SK-N-SH (cell line): ENCODE data around the gene SOX8. TPM values are rescaled to one million over a fixed set of nuclear protein-coding genes. Genes with fewer than 3 reads are reported as not detected.

ENCODE experiments used
- CTCF ChIA-PET: fragments of 300-600, 350-600 bp; formaldehyde crosslinking; extraction: SDS; loops from one replicate; lab custom pipeline; 2021; lab: Yijun Ruan, JAX
- POLR2A ChIA-PET: fragments of 350-600 bp; sonication (Branson Sonifier 250); formaldehyde crosslinking; extraction: SDS; loops from one replicate; lab custom pipeline; 2020; ENCODE audit warnings: antibody characterized with exemption, inconsistent platforms; lab: Yijun Ruan, JAX
- DNase-seq: peaks from one replicate; pipeline ENCODE4 v3.0.0; 2012
- H2AFZ ChIP-seq: fragments of 200-600 bp; sonication (generic); 2 replicates; pipeline ENCODE4 v1.8.1; 2016; ENCODE audit warnings: antibody characterized with exemption, mild to moderate bottlenecking, low read depth
- H3F3A ChIP-seq: fragments of 200-600 bp; sonication (generic); replicated peaks from 2 replicates; pipeline ENCODE3; 2016; ENCODE audit warnings: antibody characterized with exemption, mild to moderate bottlenecking; ENCODE audit not compliant: insufficient read depth
- H3K27ac ChIP-seq, 2 experiments: fragments of 200-500 bp in 1 of 2; fragments of 200-600 bp in 1 of 2; sonication (Bioruptor generic) in 1 of 2; sonication (generic), shearing (Covaris generic) in 1 of 2; 2 replicates each; pipeline versions ENCODE4 v1.5.1 to v1.6.1; 2014 to 2016; ENCODE audit warnings: low read depth in 2 of 2, inconsistent platforms in 1 of 2, low read length in 1 of 2, mild to moderate bottlenecking in 1 of 2, mixed read lengths in 1 of 2
- H3K27me3 ChIP-seq: fragments of 200-600 bp; sonication (generic), shearing (Covaris generic); 2 replicates; pipeline ENCODE4 v1.6.1; 2016; ENCODE audit warnings: mixed run types; ENCODE audit not compliant: insufficient read depth
- H3K36me3 ChIP-seq, 2 experiments: fragments of 200-500 bp in 1 of 2; fragments of 200-600 bp in 1 of 2; sonication (Bioruptor generic) in 1 of 2; sonication (generic) in 1 of 2; replicated peaks in 1 of 2; 2 replicates each; pipeline versions ENCODE3 to v1.5.1; 2014 to 2016; ENCODE audit warnings: low read length in 1 of 2, mild to moderate bottlenecking in 1 of 2; ENCODE audit not compliant: insufficient read depth in 2 of 2, control insufficient read depth in 1 of 2
- H3K4me1 ChIP-seq, 2 experiments: fragments of 200-500 bp in 1 of 2; fragments of 200-600 bp in 1 of 2; sonication (Bioruptor generic) in 1 of 2; sonication (generic), shearing (Covaris generic) in 1 of 2; 2 replicates each; pipeline versions ENCODE4 v1.5.1 to v1.6.1; 2014 to 2016; ENCODE audit warnings: low read depth in 1 of 2, low read length in 1 of 2, mixed run types in 1 of 2; ENCODE audit not compliant: insufficient read depth in 2 of 2, control insufficient read depth in 1 of 2
- H3K4me2 ChIP-seq: fragments of 200-600 bp; sonication (generic), shearing (Covaris generic); 2 replicates; pipeline ENCODE4 v1.6.1; 2017; ENCODE audit warnings: mixed run types
- H3K4me3 ChIP-seq, 2 experiments: fragments of 200-500 bp in 1 of 2; fragments of 200-600 bp in 1 of 2; sonication (Bioruptor generic) in 1 of 2; sonication (generic), shearing (Covaris generic) in 1 of 2; 2 replicates each; pipeline versions ENCODE4 v1.5.1 to v1.8.1; 2014 to 2016; ENCODE audit warnings: low read depth in 2 of 2, inconsistent platforms in 1 of 2, low read length in 1 of 2, mild to moderate bottlenecking in 1 of 2, mixed read lengths in 1 of 2, moderate library complexity in 1 of 2
- H3K79me2 ChIP-seq: fragments of 200-600 bp; sonication (generic); 2 replicates; pipeline ENCODE4 v1.8.1; 2017; ENCODE audit warnings: mild to moderate bottlenecking; ENCODE audit not compliant: insufficient read depth
- H3K9ac ChIP-seq: fragments of 200-600 bp; sonication (generic); 2 replicates; pipeline ENCODE4 v1.6.1; 2017; ENCODE audit warnings: mixed run types
- H3K9me2 ChIP-seq: fragments of 200-600 bp; sonication (generic); 2 replicates; pipeline ENCODE4 v1.6.1; 2017; ENCODE audit warnings: mixed run types
- H3K9me3 ChIP-seq: fragments of 200-600 bp; sonication (generic); 2 replicates; pipeline ENCODE4 v1.6.1; 2017; ENCODE audit warnings: mixed run types, mild to moderate bottlenecking, moderate library complexity
- H4K20me1 ChIP-seq: fragments of 200-600 bp; sonication (generic); 2 replicates; pipeline ENCODE4 v1.6.1; 2017; ENCODE audit warnings: mild to moderate bottlenecking, mixed run types; ENCODE audit not compliant: insufficient read depth
- FOXJ3 ChIP-seq: sonication (generic); formaldehyde crosslinking; IDR thresholded peaks from 2 replicates; pipeline ENCODE4 v1.5.1; 2020; ENCODE audit warnings: mild to moderate bottlenecking, missing genetic modification reagents
- FOXM1 ChIP-seq: IDR thresholded peaks from 2 replicates; pipeline ENCODE4 v1.4.0; 2012; ENCODE audit warnings: low read depth, mild to moderate bottlenecking
- GABPA ChIP-seq: IDR thresholded peaks from 2 replicates; pipeline ENCODE4 v1.4.0; 2012; ENCODE audit warnings: low read depth, mild to moderate bottlenecking
- GATA2 ChIP-seq: sonication (generic); formaldehyde crosslinking; IDR thresholded peaks from 2 replicates; pipeline ENCODE4 v1.5.0; 2020; ENCODE audit warnings: mild to moderate bottlenecking, missing genetic modification reagents
- IRF3 ChIP-seq: fragments of 150-350 bp; IDR thresholded peaks from 2 replicates; pipeline ENCODE4 v1.6.1; 2016; ENCODE audit warnings: mild to moderate bottlenecking, low read depth, low read length
- JUND ChIP-seq: IDR thresholded peaks from 2 replicates; pipeline ENCODE4 v1.4.0; 2012
- NRF1 ChIP-seq: IDR thresholded peaks from 2 replicates; pipeline ENCODE4 v1.6.1; 2012; ENCODE audit warnings: low read depth, mild to moderate bottlenecking, low read length
- POLR2AphosphoS5 ChIP-seq: IDR thresholded peaks from 2 replicates; pipeline ENCODE4 v1.6.1; 2012; ENCODE audit warnings: low read depth, low read length
- RAD21 ChIP-seq: IDR thresholded peaks from 2 replicates; pipeline ENCODE4 v1.6.1; 2012; ENCODE audit warnings: mild to moderate bottlenecking, low read length
- REST ChIP-seq: IDR thresholded peaks from 2 replicates; pipeline ENCODE4 v1.6.1; 2012; ENCODE audit warnings: mild to moderate bottlenecking, low read depth, low read length, moderate library complexity
- RFX5 ChIP-seq: IDR thresholded peaks from 2 replicates; pipeline ENCODE4 v1.6.1; 2012; ENCODE audit warnings: mild to moderate bottlenecking, improper control_type of control experiment, low read length
- SIN3A ChIP-seq: IDR thresholded peaks from 2 replicates; pipeline ENCODE4 v1.6.1; 2012; ENCODE audit warnings: low read depth, mild to moderate bottlenecking, low read length, moderate library complexity, borderline replicate concordance
- SMC3 ChIP-seq: IDR thresholded peaks from 2 replicates; pipeline ENCODE4 v1.6.1; 2012; ENCODE audit warnings: low read depth, low read length, improper control_type of control experiment
- USF1 ChIP-seq: IDR thresholded peaks from 2 replicates; pipeline ENCODE4 v1.4.0; 2012; ENCODE audit warnings: low read depth, borderline replicate concordance
- USF2 ChIP-seq: fragments of 150-350 bp; IDR thresholded peaks from 2 replicates; pipeline ENCODE4 v1.6.1; 2017; ENCODE audit warnings: antibody characterized with exemption, low read length, low read depth, borderline replicate concordance
- YY1 ChIP-seq: IDR thresholded peaks from 2 replicates; pipeline ENCODE4 v1.4.0; 2012; ENCODE audit warnings: low read depth, mild to moderate bottlenecking
- WGBS: methylation state at CpG from one replicate; pipeline ENCODE4 v1.1.6; 2017; ENCODE audit warnings: low lambda C conversion rate; 5-methylcytosine and 5-hydroxymethylcytosine counted together
- polyA plus RNA-seq, 3 experiments: library from polyadenylated mRNA; depleted of rRNA; stranded (reverse); fragments of >200 nt; gene quantifications; 2 replicates each; pipeline ENCODE4 v1.2.3, GENCODE V29; 2012

Gene SOX8
- polyA plus RNA-seq, 1 of the 3 experiments (the other 2 are of a cell fraction), result not detected

GRCh38 chr16:962366-962765 lies 19.2 kb upstream of the SOX8 start:
- no peak for DNase-seq
- H3K4me3 ChIP-seq, result no peak overlapping the region
- ChIA-PET POLR2A (no interaction called here), CTCF (no interaction called here)
- no peaks in the 10 kb centered on the region for H4K20me1 ChIP-seq
- TF ChIP-seq RFX5 (no peak), REST (no peak), YY1 (no peak), RAD21 (no peak), FOXM1 (no peak), USF1 (no peak), SMC3 (no peak), GABPA (no peak), IRF3 (no peak), GATA2 (CRISPR knock-in tag) (no peak), FOXJ3 (CRISPR knock-in tag) (no peak), USF2 (no peak), SIN3A (no peak), JUND (no peak), POLR2AphosphoS5 (no peak), NRF1 (no peak)
- H3K9ac ChIP-seq, result no peak overlapping the region
- no peak overlapping the region for H3K4me2 ChIP-seq
- no peak overlapping the region for H3K27ac ChIP-seq
- no peak overlapping the region for H2AFZ ChIP-seq
- no peaks in the 10 kb centered on the region for H3K4me1 ChIP-seq
- peaks cover 4 to 5% of the 10 kb centered on the region in 2 experiments for H3K36me3 ChIP-seq
- no peaks in the 10 kb centered on the region for H3K27me3 ChIP-seq
- no peaks in the 10 kb centered on the region for H3K79me2 ChIP-seq
- H3K9me3 ChIP-seq, result no peaks in the 10 kb centered on the region
- H3F3A ChIP-seq, result no peaks in the 10 kb centered on the region
- no peaks in the 10 kb centered on the region for H3K9me2 ChIP-seq
- WGBS, result 88% methylated on average over 17 of the region's 22 CpGs
